ENCODE data around the gene KIF17. TPM values are rescaled to one million over a fixed set of nuclear protein-coding genes. Genes with fewer than 3 reads are reported as not detected.
A peak's percentile ranks its signal among the peaks of the same experiment; 100 is the strongest.

Gene KIF17
- total RNA-seq, 1 experiment from 2014 or later: 2.4 TPM

- Histone ChIP-seq H3K79me2 (ENCODE audit: insufficient read depth, low read length) (no peaks in the 10 kb centered on the region), H3K36me3 (ENCODE audit: control insufficient read depth in 1 of 2, insufficient read depth in 2 of 2, low read length in 2 of 2) (peaks cover 0 to 2% of the 10 kb centered on the region in 2 experiments; a peak in 1 of 4 replicates), H3K9ac (ENCODE audit: low read length) (no peak overlapping the region), H4K20me1 (ENCODE audit: insufficient read depth) (no peaks in the 10 kb centered on the region), H3K9me2 (ENCODE audit: insufficient read depth) (no peaks in the 10 kb centered on the region), H3K9me3 (ENCODE audit: control insufficient read depth in 1 of 2, insufficient read depth in 1 of 2, low read depth in 1 of 2, low read length in 2 of 2) (no peaks in the 10 kb centered on the region), H3K4me1 (ENCODE audit: control insufficient read depth in 1 of 2, insufficient read depth in 2 of 2, low read length in 2 of 2) (0 out of 4 replicates have a peak, but pooled peaks cover under 1 to 2% of the 10 kb centered on the region in 2 experiments), H3K4me2 (ENCODE audit: low read length) (no peak overlapping the region), H3K27me3 (ENCODE audit: insufficient read depth, low read length) (no peaks in the 10 kb centered on the region), H3K4me3 (replicated peaks in 1 of 2; ENCODE audit: low read depth in 1 of 2, low read length in 2 of 2) (no peak overlapping the region), H3K27ac (ENCODE audit: low read depth, low read length) (no peak overlapping the region), H2AFZ (ENCODE audit: low read depth, low read length, poor library complexity, severe bottlenecking) (no peak overlapping the region)
- ATAC-seq: peak; percentile 81
- POLR2A ChIA-PET: no interaction called here
- no TSS peak for BruUV-seq (replicated peaks)
- TF ChIP-seq EZH2phosphoT487 (IDR thresholded peaks at IDR 0.05; ENCODE audit: borderline replicate concordance) (no peak), ZBTB33 (IDR thresholded peaks at IDR 0.05; ENCODE audit: extremely low read depth, insufficient replicate concordance, low read length) (no peak), MAX (IDR thresholded peaks at IDR 0.05) (no peak), EGR1 (IDR thresholded peaks at IDR 0.05; ENCODE audit: low read depth) (no peak), EZH2 (IDR thresholded peaks at IDR 0.05) (no peak), CTCF (IDR thresholded peaks at IDR 0.05 in 2 of 3, conservative IDR thresholded peaks at IDR 0.05 in 1 of 3; ENCODE audit: borderline replicate concordance in 1 of 3, insufficient read depth in 1 of 3, low read depth in 2 of 3, low read length in 2 of 3) (peak; percentile 78 to 91 (median 88)), SRF (IDR thresholded peaks at IDR 0.05; ENCODE audit: low read depth) (no peak), CBX3 (IDR thresholded peaks at IDR 0.05; ENCODE audit: low read depth) (no peak), SP1 (IDR thresholded peaks at IDR 0.05; ENCODE audit: low read depth) (no peak), YY1 (IDR thresholded peaks at IDR 0.05; ENCODE audit: extremely low read depth, insufficient replicate concordance, low read depth, low read length) (no peak), ZFX (IDR thresholded peaks at IDR 0.05) (no peak), ELF1 (IDR thresholded peaks at IDR 0.05; ENCODE audit: borderline replicate concordance, low read depth) (no peak), POLR2AphosphoS5 (IDR thresholded peaks at IDR 0.05; ENCODE audit: low read depth, low read length) (no peak), RAD21 (IDR thresholded peaks at IDR 0.05; ENCODE audit: low read depth) (peak; percentile 94), CEBPB (IDR thresholded peaks at IDR 0.05; ENCODE audit: low read depth) (no peak), FOSL1 (IDR thresholded peaks at IDR 0.05; ENCODE audit: low read depth) (no peak)
- CTCF ChIA-PET: interaction anchor here (2.3 kb wide), 1 partner anchor 65 kb away, joined by 12 read pairs; no protein-coding TSS in a partner anchor
- intact Hi-C loops (cut with micrococcal nuclease): loop anchor here (1.0 to 2.0 kb wide), 2 partner anchors 65 to 118 kb away; no protein-coding TSS in a partner anchor
- DNase-seq (ENCODE audit: low read depth, low spot score): peak; percentile 37
- RAD21 ChIA-PET (ENCODE audit: low non-redundant PET in 1 of 2, low total read pairs in 2 of 2, uncharacterized antibody in 2 of 2, unreplicated experiment in 2 of 2): no interaction called here
Measured at GRCh38 chr1:20640183-20640597, 77.6 kb downstream of the KIF17 start.

All from HCT116 (cell line).